ENCODE results near the gene RALY. TPM values are rescaled to one million over a fixed set of nuclear protein-coding genes. Genes with fewer than 3 reads are reported as not detected.

Gene RALY
- total RNA-seq, 1 donor from 2014 or later: 234 TPM

- Mint-ChIP-seq H3K4me1 (ENCODE audit: low read depth, unreplicated experiment) (peaks cover 65% of the 10 kb centered on the region), H3K9me3 (ENCODE audit: unreplicated experiment) (peaks cover 3% of the 10 kb centered on the region), H3K27me3 (ENCODE audit: unreplicated experiment) (peaks cover 1% of the 10 kb centered on the region), H3K27ac (ENCODE audit: unreplicated experiment) (peak overlapping the region; percentile 67), H3K4me3 (ENCODE audit: unreplicated experiment) (peak overlapping the region; percentile 63), H3K36me3 (ENCODE audit: unreplicated experiment) (no peaks in the 10 kb centered on the region)
- peak; percentile 35 for DNase-seq
- TF ChIP-seq, protein P1, sequence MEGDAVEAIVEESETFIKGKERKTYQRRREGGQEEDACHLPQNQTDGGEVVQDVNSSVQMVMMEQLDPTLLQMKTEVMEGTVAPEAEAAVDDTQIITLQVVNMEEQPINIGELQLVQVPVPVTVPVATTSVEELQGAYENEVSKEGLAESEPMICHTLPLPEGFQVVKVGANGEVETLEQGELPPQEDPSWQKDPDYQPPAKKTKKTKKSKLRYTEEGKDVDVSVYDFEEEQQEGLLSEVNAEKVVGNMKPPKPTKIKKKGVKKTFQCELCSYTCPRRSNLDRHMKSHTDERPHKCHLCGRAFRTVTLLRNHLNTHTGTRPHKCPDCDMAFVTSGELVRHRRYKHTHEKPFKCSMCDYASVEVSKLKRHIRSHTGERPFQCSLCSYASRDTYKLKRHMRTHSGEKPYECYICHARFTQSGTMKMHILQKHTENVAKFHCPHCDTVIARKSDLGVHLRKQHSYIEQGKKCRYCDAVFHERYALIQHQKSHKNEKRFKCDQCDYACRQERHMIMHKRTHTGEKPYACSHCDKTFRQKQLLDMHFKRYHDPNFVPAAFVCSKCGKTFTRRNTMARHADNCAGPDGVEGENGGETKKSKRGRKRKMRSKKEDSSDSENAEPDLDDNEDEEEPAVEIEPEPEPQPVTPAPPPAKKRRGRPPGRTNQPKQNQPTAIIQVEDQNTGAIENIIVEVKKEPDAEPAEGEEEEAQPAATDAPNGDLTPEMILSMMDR (IDR thresholded peaks at IDR 0.05; ENCODE audit: partially characterized antibody, unreplicated experiment): no peak
Observed at GRCh38 chr20:34040300-34040995, 46.7 kb downstream of the RALY start.

GRCh38 chr20:34041226-34041625 is 47.5 kb downstream of the RALY start:
- H3K4me3 Mint-ChIP-seq (ENCODE audit: unreplicated experiment): peak overlapping the region; percentile 66
- peaks cover 3% of the 10 kb centered on the region for H3K9me3 Mint-ChIP-seq (ENCODE audit: unreplicated experiment)
- no peak overlapping the region for H3K27ac Mint-ChIP-seq (ENCODE audit: unreplicated experiment)
- H3K27me3 Mint-ChIP-seq (ENCODE audit: unreplicated experiment): peaks cover 1% of the 10 kb centered on the region
- no peak for DNase-seq
- no peaks in the 10 kb centered on the region for H3K36me3 Mint-ChIP-seq (ENCODE audit: unreplicated experiment)
- TF ChIP-seq, protein P1 (IDR thresholded peaks at IDR 0.05; ENCODE audit: partially characterized antibody, unreplicated experiment): no peak
- peaks cover 60% of the 10 kb centered on the region for H3K4me1 Mint-ChIP-seq (ENCODE audit: low read depth, unreplicated experiment)

- DNase-seq: no peak
- Mint-ChIP-seq H3K4me1 (ENCODE audit: low read depth, unreplicated experiment) (peaks cover 54% of the 10 kb centered on the region), H3K4me3 (ENCODE audit: unreplicated experiment) (peak overlapping the region; percentile 44), H3K27me3 (ENCODE audit: unreplicated experiment) (peaks cover 1% of the 10 kb centered on the region), H3K27ac (ENCODE audit: unreplicated experiment) (peak overlapping the region; percentile 81), H3K36me3 (ENCODE audit: unreplicated experiment) (no peaks in the 10 kb centered on the region), H3K9me3 (ENCODE audit: unreplicated experiment) (peaks cover 3% of the 10 kb centered on the region)
- TF ChIP-seq, protein P1 (IDR thresholded peaks at IDR 0.05; ENCODE audit: partially characterized antibody, unreplicated experiment): no peak
Observed at GRCh38 chr20:34042262-34042661, 48.6 kb downstream of the RALY start.

DNA sequence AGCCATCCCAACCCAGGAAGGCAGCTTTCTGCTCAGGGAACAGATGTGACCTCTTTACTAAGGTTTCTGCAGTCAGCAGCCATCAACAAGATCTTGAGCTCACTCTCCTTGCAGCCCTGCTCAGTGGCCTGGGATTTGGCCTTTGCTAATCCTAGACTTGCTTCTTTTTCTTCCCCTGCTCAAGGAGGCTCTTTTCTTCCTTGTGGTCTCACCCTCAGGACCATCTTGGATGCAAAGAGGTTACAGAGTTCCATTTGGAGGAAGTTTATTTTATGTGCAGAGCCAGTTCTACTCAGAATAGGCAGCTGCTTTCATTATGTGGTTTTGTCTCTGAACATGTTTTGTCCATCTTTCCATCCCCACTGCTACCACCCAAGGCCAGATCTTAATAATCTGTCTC is 49.3 kb downstream of the RALY start:
- TF ChIP-seq, protein P1 (IDR thresholded peaks at IDR 0.05; ENCODE audit: partially characterized antibody, unreplicated experiment): no peak
- Mint-ChIP-seq H3K4me1 (ENCODE audit: low read depth, unreplicated experiment) (peaks cover 56% of the 10 kb centered on the region), H3K27ac (ENCODE audit: unreplicated experiment) (peak overlapping the region; percentile 81), H3K27me3 (ENCODE audit: unreplicated experiment) (peaks cover 5% of the 10 kb centered on the region), H3K9me3 (ENCODE audit: unreplicated experiment) (peaks cover 6% of the 10 kb centered on the region), H3K4me3 (ENCODE audit: unreplicated experiment) (peak overlapping the region; percentile 36), H3K36me3 (ENCODE audit: unreplicated experiment) (no peaks in the 10 kb centered on the region)
- no peak for DNase-seq

DNA sequence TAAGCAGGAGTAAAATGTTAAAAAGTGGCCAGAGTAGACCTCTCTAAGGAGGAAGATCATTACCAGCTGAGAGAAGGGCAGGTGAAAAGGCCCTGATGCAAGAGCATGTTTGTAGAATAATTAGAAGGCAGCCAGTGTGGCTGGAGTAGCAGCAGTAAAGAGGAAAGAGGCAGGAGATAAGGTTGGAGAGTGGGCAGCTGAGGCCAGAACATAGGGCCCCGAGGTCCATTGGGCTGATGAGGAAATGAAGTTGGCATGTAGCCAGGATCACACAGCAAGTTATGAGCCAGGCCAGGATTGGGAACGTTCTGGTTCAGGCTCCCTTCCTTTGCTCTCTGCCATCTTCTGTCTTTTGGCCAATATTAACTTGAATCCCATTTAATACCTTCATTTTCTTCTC is 51.6 kb downstream of the RALY start:
- H3K36me3 Mint-ChIP-seq (ENCODE audit: unreplicated experiment): no peaks in the 10 kb centered on the region

More for the DNA sequence above, 51.6 kb downstream of the RALY start:
- Mint-ChIP-seq H3K9me3 (ENCODE audit: unreplicated experiment) (peaks cover 6% of the 10 kb centered on the region), H3K4me1 (ENCODE audit: low read depth, unreplicated experiment) (peaks cover 57% of the 10 kb centered on the region), H3K27me3 (ENCODE audit: unreplicated experiment) (peaks cover 5% of the 10 kb centered on the region), H3K27ac (ENCODE audit: unreplicated experiment) (no peak overlapping the region), H3K4me3 (ENCODE audit: unreplicated experiment) (no peak overlapping the region)
- TF ChIP-seq, protein P1 (IDR thresholded peaks at IDR 0.05; ENCODE audit: partially characterized antibody, unreplicated experiment): no peak
- DNase-seq: no peak
